Neural progenitor cell (in vitro differentiated cells): Measurements from ENCODE around the gene ARHGAP23.
"Not testable (repeated sequence)": the region's sequence is repeated elsewhere in the genome, so short reads cannot be mapped to it uniquely, and the experiment has no call there.

ENCODE experiments used
- EZH2 ChIP-seq: fragments of 200-600 bp; sonication (generic); IDR thresholded peaks from 2 replicates; pipeline ENCODE4 v1.6.1; 2017; ENCODE audit warnings: antibody characterized with exemption, mild to moderate bottlenecking, moderate library complexity
- TF ChIP-seq, protein P1 (sequence below): fragments of 200-600 bp; sonication (generic); IDR thresholded peaks from 2 replicates; pipeline ENCODE4 v1.5.1; 2017; ENCODE audit warnings: antibody characterized with exemption, mild to moderate bottlenecking

DNA sequence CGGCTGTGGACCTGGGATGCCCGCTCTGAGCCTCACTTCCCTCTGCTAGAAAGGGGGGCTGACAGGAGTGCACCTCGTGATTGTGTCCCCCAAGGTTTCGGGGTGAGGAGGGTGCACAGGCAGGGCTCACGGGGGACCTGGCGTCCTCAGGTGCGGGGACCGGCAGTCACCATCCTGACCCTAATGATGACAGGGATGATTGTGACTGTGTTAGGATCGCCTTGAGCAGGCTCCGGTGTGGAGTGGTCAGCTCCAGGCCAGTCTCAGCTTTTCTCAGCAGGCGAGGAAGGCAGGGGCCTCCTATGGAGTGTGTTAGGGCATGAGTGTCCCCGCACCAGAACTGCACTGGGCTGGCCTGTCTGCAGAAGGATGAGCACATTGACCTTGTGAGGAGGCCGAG, 49.7 kb downstream of the ARHGAP23 start:
- TF ChIP-seq, protein P1, sequence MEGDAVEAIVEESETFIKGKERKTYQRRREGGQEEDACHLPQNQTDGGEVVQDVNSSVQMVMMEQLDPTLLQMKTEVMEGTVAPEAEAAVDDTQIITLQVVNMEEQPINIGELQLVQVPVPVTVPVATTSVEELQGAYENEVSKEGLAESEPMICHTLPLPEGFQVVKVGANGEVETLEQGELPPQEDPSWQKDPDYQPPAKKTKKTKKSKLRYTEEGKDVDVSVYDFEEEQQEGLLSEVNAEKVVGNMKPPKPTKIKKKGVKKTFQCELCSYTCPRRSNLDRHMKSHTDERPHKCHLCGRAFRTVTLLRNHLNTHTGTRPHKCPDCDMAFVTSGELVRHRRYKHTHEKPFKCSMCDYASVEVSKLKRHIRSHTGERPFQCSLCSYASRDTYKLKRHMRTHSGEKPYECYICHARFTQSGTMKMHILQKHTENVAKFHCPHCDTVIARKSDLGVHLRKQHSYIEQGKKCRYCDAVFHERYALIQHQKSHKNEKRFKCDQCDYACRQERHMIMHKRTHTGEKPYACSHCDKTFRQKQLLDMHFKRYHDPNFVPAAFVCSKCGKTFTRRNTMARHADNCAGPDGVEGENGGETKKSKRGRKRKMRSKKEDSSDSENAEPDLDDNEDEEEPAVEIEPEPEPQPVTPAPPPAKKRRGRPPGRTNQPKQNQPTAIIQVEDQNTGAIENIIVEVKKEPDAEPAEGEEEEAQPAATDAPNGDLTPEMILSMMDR = not testable (repeated sequence)
- not testable (repeated sequence) for TF ChIP-seq EZH2
